ENCODE data around the gene ESYT3.
"Not testable (repeated sequence)": the region's sequence is repeated elsewhere in the genome, so short reads cannot be mapped to it uniquely, and the experiment has no call there.

Gene ESYT3

GRCh38 chr3:138412821-138413551 is 21.4 kb upstream of the ESYT3 start:
- DNase-seq: no peak

GRCh38 chr3:138416236-138416635 is 18.2 kb upstream of the ESYT3 start:
- DNase-seq: not testable (repeated sequence)

GRCh38 chr3:138417559-138417982 is 16.8 kb upstream of the ESYT3 start:
- DNase-seq: peak; percentile 71

- no peak for DNase-seq
Observed at GRCh38 chr3:138418601-138419206, 15.7 kb upstream of the ESYT3 start.

GRCh38 chr3:138423316-138423715 is 11.1 kb upstream of the ESYT3 start:
- no peak for DNase-seq

- no peak for DNase-seq
Observed at GRCh38 chr3:138424323-138424722, 10.1 kb upstream of the ESYT3 start.

- DNase-seq: no peak
Observed at GRCh38 chr3:138426211-138426610, 8.2 kb upstream of the ESYT3 start.

GRCh38 chr3:138426754-138427153 is 7.7 kb upstream of the ESYT3 start:
- DNase-seq: not testable (repeated sequence)

- DNase-seq: no peak
Observed at GRCh38 chr3:138429665-138430064, 4.8 kb upstream of the ESYT3 start.

GRCh38 chr3:138432576-138433240 is 1.7 kb upstream of the ESYT3 start:
- no peak for DNase-seq

- DNase-seq: no peak
Observed at GRCh38 chr3:138433892-138434275, 532 bp upstream of the ESYT3 start.

- no peak for DNase-seq
Observed at GRCh38 chr3:138434875-138435772, 708 bp downstream of the ESYT3 start.

GRCh38 chr3:138435840-138436239 is 1.4 kb downstream of the ESYT3 start:
- no peak for DNase-seq

- DNase-seq: no peak
Observed at GRCh38 chr3:138437281-138437680, 2.9 kb downstream of the ESYT3 start.

- DNase-seq: peak; percentile 11
Observed at GRCh38 chr3:138438896-138439295, 4.5 kb downstream of the ESYT3 start.

- no peak for DNase-seq
Observed at GRCh38 chr3:138439646-138440045, 5.2 kb downstream of the ESYT3 start.

GRCh38 chr3:138440121-138440521 is 5.7 kb downstream of the ESYT3 start:
- DNase-seq: peak; percentile 4

GRCh38 chr3:138440596-138440995 is 6.2 kb downstream of the ESYT3 start:
- no peak for DNase-seq

GRCh38 chr3:138441256-138441655 is 6.8 kb downstream of the ESYT3 start:
- no peak for DNase-seq

GRCh38 chr3:138441742-138442141 is 7.3 kb downstream of the ESYT3 start:
- DNase-seq: no peak

GRCh38 chr3:138442433-138442832 is 8.0 kb downstream of the ESYT3 start:
- DNase-seq: no peak

- DNase-seq: no peak
Observed at GRCh38 chr3:138443091-138443490, 8.7 kb downstream of the ESYT3 start.
